Lung (tissue), 12 donors: ENCODE data around the gene ENO1. TPM values are rescaled to one million over a fixed set of nuclear protein-coding genes. Genes with fewer than 3 reads are reported as not detected.
"Not testable (repeated sequence)": the region's sequence is repeated elsewhere in the genome, so short reads cannot be mapped to it uniquely, and the experiment has no call there.

ENCODE experiments used
- ATAC-seq: fragments of 200-7000 bp; cut with Tn5 transposase; one replicate; pipeline ENCODE4 v1.9.1; 2020; ENCODE audit warnings: moderate number of reproducible peaks; ENCODE audit not compliant: insufficient read depth, low FRiP score
- DNase-seq, 3 donors: peaks; one replicate each; pipeline ENCODE4 v3.0.0-alpha.2; 2013 to 2017
- H3K27ac ChIP-seq, 2 donors: one replicate each; pipeline ENCODE4 v1.5.1; 2013; ENCODE audit warnings: mild to moderate bottlenecking in 2 of 2, moderate library complexity in 2 of 2, control low read depth in 1 of 2, inconsistent platforms in 1 of 2, low read depth in 1 of 2, low read length in 1 of 2
- H3K27me3 ChIP-seq, 3 donors: one replicate each; pipeline ENCODE4 v1.5.1; 2013; ENCODE audit warnings: low read length in 2 of 3; ENCODE audit not compliant: control insufficient read depth in 3 of 3, insufficient read depth in 3 of 3
- H3K36me3 ChIP-seq, 4 donors: one replicate each; pipeline ENCODE4 v1.5.1; 2013; ENCODE audit warnings: low read length in 4 of 4, mild to moderate bottlenecking in 1 of 4, moderate library complexity in 1 of 4; ENCODE audit not compliant: control insufficient read depth in 4 of 4, insufficient read depth in 4 of 4
- H3K4me1 ChIP-seq, 5 donors: one replicate each; pipeline ENCODE4 v1.5.1; 2013; ENCODE audit warnings: low read length in 5 of 5, mild to moderate bottlenecking in 2 of 5, moderate library complexity in 1 of 5; ENCODE audit not compliant: control insufficient read depth in 5 of 5, insufficient read depth in 5 of 5
- H3K4me3 ChIP-seq: one replicate; pipeline ENCODE4 v1.5.1; 2013; ENCODE audit warnings: mild to moderate bottlenecking, control low read depth, moderate library complexity
- H3K9ac ChIP-seq, 2 donors: one replicate each; pipeline ENCODE4 v1.5.1; 2013; ENCODE audit warnings: low read length in 2 of 2, control low read depth in 1 of 2; ENCODE audit not compliant: insufficient read depth in 1 of 2
- H3K9me3 ChIP-seq, 4 donors: one replicate each; pipeline ENCODE4 v1.5.1; 2013; ENCODE audit warnings: low read length in 3 of 4, mild to moderate bottlenecking in 1 of 4, moderate library complexity in 1 of 4; ENCODE audit not compliant: control insufficient read depth in 4 of 4, insufficient read depth in 3 of 4
- WGBS, 2 donors: extraction: QIAGEN DNeasy Blood & Tissue Kit; methylation state at CpG; one replicate each; pipeline ENCODE4 v1.1.7; 2013; 5-methylcytosine and 5-hydroxymethylcytosine counted together
- polyA plus RNA-seq, 2 donors: library from polyadenylated mRNA; stranded (reverse); fragments of 200-250 nt; gene quantifications; one replicate each; pipeline ENCODE4 v1.2.1, GENCODE V29; 2013
- total RNA-seq, 2 donors: library from RNA; depleted of rRNA in 1 of 2; stranded (reverse); fragments of >200 nt in 1 of 2; gene quantifications; one replicate each; pipeline ENCODE4 v1.2.1, GENCODE V29; 2014 to 2021
- TF ChIP-seq, protein P1 (sequence below): IDR thresholded peaks from 2 replicates; pipeline ENCODE4 v1.5.1; 2012; ENCODE audit warnings: mild to moderate bottlenecking; ENCODE audit errors: control extremely low read depth, extremely low read depth
- donor health status: control.
- donor health status: control.
- donor health status: Bipolar disorder and iron deficiency.
- donor health status: healthy.
- donor health status: DM: yes; HTN: yes; CAD: no.

Gene ENO1
- total and polyA plus RNA-seq, 4 donors: 449 to 1,784 (median 959) TPM

DNA sequence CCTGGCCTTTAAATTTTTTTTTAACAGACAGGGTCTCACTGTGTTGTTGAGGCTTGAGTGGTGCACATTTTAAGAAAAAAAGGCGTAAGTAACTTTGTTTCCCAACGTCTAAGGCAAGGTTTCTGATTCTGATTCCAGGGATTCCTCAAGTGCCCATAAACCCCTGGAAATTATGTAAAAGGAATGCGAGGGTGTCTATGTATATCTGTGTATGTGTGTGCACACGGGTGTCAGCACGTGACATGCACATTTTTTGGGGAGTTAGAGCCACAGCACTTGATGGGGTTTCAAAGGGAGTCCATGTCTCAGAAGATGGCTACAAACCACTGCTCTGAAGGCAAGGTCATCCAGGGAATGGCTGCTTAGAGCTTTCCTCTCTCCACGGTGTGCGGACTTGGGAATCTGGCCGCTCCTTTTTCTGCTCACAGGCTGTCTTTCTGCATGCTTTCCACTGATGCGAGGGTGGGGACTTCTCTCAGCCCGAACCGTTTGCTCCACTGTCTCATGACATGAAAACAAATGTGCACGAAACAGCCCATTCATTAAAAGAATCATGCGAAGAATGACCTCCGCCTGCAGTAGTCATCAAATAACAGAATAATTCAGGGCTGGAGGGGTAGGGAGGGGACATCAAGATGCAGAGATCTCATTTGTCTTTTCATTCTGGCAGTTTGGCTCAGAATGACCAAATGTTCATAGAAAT lies 42.4 kb downstream of the ENO1 start:
- peaks cover 0 to 15% (median 2%) of the 10 kb centered on the region in 5 donors for H3K4me1 ChIP-seq
- TF ChIP-seq, protein P1, sequence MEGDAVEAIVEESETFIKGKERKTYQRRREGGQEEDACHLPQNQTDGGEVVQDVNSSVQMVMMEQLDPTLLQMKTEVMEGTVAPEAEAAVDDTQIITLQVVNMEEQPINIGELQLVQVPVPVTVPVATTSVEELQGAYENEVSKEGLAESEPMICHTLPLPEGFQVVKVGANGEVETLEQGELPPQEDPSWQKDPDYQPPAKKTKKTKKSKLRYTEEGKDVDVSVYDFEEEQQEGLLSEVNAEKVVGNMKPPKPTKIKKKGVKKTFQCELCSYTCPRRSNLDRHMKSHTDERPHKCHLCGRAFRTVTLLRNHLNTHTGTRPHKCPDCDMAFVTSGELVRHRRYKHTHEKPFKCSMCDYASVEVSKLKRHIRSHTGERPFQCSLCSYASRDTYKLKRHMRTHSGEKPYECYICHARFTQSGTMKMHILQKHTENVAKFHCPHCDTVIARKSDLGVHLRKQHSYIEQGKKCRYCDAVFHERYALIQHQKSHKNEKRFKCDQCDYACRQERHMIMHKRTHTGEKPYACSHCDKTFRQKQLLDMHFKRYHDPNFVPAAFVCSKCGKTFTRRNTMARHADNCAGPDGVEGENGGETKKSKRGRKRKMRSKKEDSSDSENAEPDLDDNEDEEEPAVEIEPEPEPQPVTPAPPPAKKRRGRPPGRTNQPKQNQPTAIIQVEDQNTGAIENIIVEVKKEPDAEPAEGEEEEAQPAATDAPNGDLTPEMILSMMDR: no peak
- H3K27me3 ChIP-seq: no peaks in the 10 kb centered on the region
- H3K27ac ChIP-seq: no peak overlapping the region
- no peaks in the 10 kb centered on the region for H3K36me3 ChIP-seq
- 78 to 92% methylated on average over 14 of the region's 14 CpGs for WGBS, 2 donors
- no peak for DNase-seq
- H3K9ac ChIP-seq: no peak overlapping the region
- H3K9me3 ChIP-seq: no peaks in the 10 kb centered on the region
- no peak for ATAC-seq
- H3K4me3 ChIP-seq: no peak overlapping the region

DNA sequence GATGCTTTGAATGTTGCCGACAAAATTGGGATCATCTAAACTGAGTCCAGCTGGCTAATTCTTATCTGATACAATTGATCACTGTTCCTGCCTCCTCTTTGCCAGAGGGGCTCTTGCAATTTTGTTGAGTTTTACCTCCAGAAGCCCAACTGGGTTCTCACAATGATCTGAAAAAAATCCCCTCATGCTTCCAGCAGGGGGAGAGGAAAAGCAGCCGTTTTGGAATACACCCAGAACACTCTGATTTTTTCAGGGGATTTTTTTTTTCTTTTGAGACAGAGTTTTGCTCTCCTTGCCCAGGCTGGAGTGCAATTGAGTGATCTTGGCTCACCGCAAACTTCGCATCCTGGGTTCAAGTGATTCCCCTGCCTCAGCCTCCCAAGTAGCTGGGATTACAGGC lies 47.1 kb downstream of the ENO1 start:
- Histone ChIP-seq H3K4me1 (peaks cover 0 to 11% (median 4%) of the 10 kb centered on the region in 5 donors), H3K27ac (no peak overlapping the region), H3K4me3 (no peak overlapping the region), H3K36me3 (no peaks in the 10 kb centered on the region), H3K9ac (peak overlapping the region in 1 of 2 donors; percentile 5), H3K9me3 (no peaks in the 10 kb centered on the region), H3K27me3 (no peaks in the 10 kb centered on the region)
- WGBS, 2 donors: 62 to 68% methylated on average over 4 of the region's 4 CpGs
- DNase-seq (peak in 2 of 3 donors; percentile 73 to 80), ATAC-seq (no peak)
- TF ChIP-seq, protein P1: no peak

DNA sequence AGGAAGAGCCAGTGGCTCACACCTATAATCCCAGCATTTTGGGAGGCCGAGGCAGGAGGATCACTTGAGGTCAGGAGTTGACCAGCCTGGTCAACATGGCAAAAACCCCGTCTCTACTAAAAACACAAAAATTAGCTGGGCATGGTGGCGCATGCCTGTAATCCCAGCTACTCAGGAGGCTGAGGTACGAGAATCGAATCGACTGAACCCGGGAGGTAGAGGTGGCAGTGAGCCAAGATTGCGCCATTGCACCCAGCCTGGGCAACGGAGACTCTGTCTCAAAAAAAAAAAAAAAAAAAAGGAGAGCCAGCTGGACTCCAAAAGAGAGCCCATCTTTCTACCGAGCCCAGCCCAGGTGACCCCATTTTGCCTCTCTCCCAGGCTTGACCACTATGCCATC lies 47.8 kb downstream of the ENO1 start:
- H3K4me3 ChIP-seq, H3K9me3 ChIP-seq, DNase-seq, H3K27me3 ChIP-seq, H3K4me1 ChIP-seq, H3K36me3 ChIP-seq, H3K9ac ChIP-seq, ATAC-seq, H3K27ac ChIP-seq: not testable (repeated sequence)
- 75 to 84% methylated on average over 10 of the region's 10 CpGs for WGBS, 2 donors

DNA sequence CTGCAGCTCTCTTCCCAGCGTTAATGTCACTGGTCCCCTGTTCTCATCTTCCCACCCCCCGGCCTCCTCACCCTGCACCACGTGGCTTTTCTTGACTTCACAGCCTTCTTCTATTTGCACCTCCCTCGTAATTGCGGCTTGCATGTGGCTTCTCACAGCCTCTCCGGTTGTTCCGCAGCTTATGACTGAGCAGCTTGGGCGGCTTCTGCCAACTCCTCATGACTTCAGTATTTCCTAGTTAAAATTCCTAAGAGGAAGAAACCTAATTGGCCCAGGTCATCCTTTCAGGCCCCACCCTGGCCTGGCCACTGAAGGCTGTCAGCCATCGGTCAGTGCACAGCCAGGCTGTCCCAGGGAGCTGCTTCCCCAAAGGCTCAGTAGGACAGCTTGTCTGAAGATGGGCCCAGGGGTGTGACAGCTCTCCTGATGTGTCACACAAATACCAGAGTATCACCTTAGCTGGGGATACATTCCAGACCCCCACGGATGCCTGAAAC lies 52.5 kb downstream of the ENO1 start:
- Histone ChIP-seq H3K36me3 (no peaks in the 10 kb centered on the region), H3K9ac (no peak overlapping the region), H3K4me3 (no peak overlapping the region), H3K27ac (no peak overlapping the region), H3K27me3 (no peaks in the 10 kb centered on the region), H3K4me1 (peaks cover under 1 to 20% (median 6%) of the 10 kb centered on the region in 5 donors), H3K9me3 (no peaks in the 10 kb centered on the region)
- TF ChIP-seq, protein P1: no peak
- 82 to 93% methylated on average over 10 of the region's 10 CpGs for WGBS, 2 donors
- DNase-seq (no peak), ATAC-seq (peak; percentile 23)
